T-helper 17 cell (primary cell): Measurements from ENCODE around the gene STK24. TPM values are rescaled to one million over a fixed set of nuclear protein-coding genes. Genes with fewer than 3 reads are reported as not detected.

Experiments
- ATAC-seq: fragments of 150-1000 bp; cut with Tn5 transposase; 2 replicates; pipeline ENCODE4 v1.10.0; 2021; ENCODE audit warnings: mild to moderate bottlenecking, moderate library complexity
- DNase-seq, 3 donors: peaks; one replicate each; pipeline versions ENCODE4 v3.0.0 to v3.0.0-alpha.2; 2020 to 2021
- H3K9me3 ChIP-seq: one replicate; pipeline ENCODE4 v1.7.0; 2013; ENCODE audit warnings: low read length, mild to moderate bottlenecking; ENCODE audit not compliant: control insufficient read depth, poor library complexity, severe bottlenecking
- H3K27ac Mint-ChIP-seq: one replicate; pipeline ENCODE4 v1.8.0; 2022; ENCODE audit warnings: mild to moderate bottlenecking, moderate library complexity, mixed read lengths
- H3K27me3 Mint-ChIP-seq: one replicate; pipeline ENCODE4 v1.8.0; 2022; ENCODE audit warnings: mixed read lengths
- H3K36me3 Mint-ChIP-seq: one replicate; pipeline ENCODE4 v1.8.0; 2022; ENCODE audit warnings: low read depth, mixed read lengths
- H3K4me1 Mint-ChIP-seq: one replicate; pipeline ENCODE4 v1.8.0; 2022; ENCODE audit warnings: mild to moderate bottlenecking, mixed read lengths
- H3K4me3 Mint-ChIP-seq: one replicate; pipeline ENCODE4 v1.8.0; 2022; ENCODE audit warnings: mild to moderate bottlenecking, moderate library complexity, mixed read lengths
- total RNA-seq, 4 donors: library from RNA in 2 of 4; stranded (reverse) in 2 of 4; gene quantifications; one replicate each; pipeline ENCODE4 v1.2.3 and lab custom pipeline; 2022 to 2026

The STK24 gene
- total RNA-seq, 2 donors from 2014 or later = 134 to 163 TPM

GRCh38 chr13:98397861-98398260 is 179.0 kb downstream of the STK24 start:
- no peaks in the 10 kb centered on the region for H3K9me3 ChIP-seq
- DNase-seq (no peak), ATAC-seq (no peak)
- no peak overlapping the region for H3K4me3 Mint-ChIP-seq
- H3K27me3 Mint-ChIP-seq = peaks cover 40% of the 10 kb centered on the region
- H3K4me1 Mint-ChIP-seq = peaks cover 2% of the 10 kb centered on the region
- no peaks in the 10 kb centered on the region for H3K36me3 Mint-ChIP-seq
- no peak overlapping the region for H3K27ac Mint-ChIP-seq

GRCh38 chr13:98397221-98397620 is 179.7 kb downstream of the STK24 start:
- H3K9me3 ChIP-seq = no peaks in the 10 kb centered on the region
- H3K4me1 Mint-ChIP-seq = peaks cover 2% of the 10 kb centered on the region
- H3K27me3 Mint-ChIP-seq = peaks cover 44% of the 10 kb centered on the region
- H3K4me3 Mint-ChIP-seq = no peak overlapping the region
- no peak for ATAC-seq
- H3K27ac Mint-ChIP-seq = no peak overlapping the region
- no peaks in the 10 kb centered on the region for H3K36me3 Mint-ChIP-seq
- DNase-seq = no peak

GRCh38 chr13:98396071-98396710 is 180.7 kb downstream of the STK24 start:
- DNase-seq = no peak
- H3K36me3 Mint-ChIP-seq = no peaks in the 10 kb centered on the region
- no peaks in the 10 kb centered on the region for H3K4me1 Mint-ChIP-seq
- ATAC-seq = no peak
- no peak overlapping the region for H3K4me3 Mint-ChIP-seq
- H3K27ac Mint-ChIP-seq = no peak overlapping the region
- H3K27me3 Mint-ChIP-seq = peaks cover 38% of the 10 kb centered on the region
- H3K9me3 ChIP-seq = no peaks in the 10 kb centered on the region

Other genes starting within 250 kb of the STK24 start
- gene SLC15A1, start 175.6 kb upstream of the STK24 start, total RNA-seq = not detected